ENCODE measurements around the gene HOXA3. TPM values are rescaled to one million over a fixed set of nuclear protein-coding genes. Genes with fewer than 3 reads are reported as not detected.

The HOXA3 gene
- polyA plus RNA-seq, 2 of the 4 experiments (the other 2 are of a cell fraction) = 3.3 to 8.7 TPM

DNA sequence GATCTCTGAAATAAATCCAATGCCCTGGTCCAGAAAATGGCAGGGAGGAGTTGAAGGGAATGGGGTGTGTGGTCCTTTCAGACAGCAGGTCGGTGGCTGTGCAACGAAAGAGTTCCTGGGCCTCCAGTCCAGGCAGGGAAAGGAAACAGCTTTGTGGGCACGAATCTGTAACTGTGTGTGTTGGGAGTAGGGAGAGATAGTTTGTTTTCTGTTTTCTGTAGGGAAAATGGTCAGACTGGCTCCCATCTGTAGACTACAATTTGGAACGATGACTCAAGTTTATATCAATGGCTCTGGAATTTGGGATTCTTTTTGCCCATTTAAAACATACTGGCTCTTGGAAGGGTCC lies 15.5 kb upstream of the HOXA3 start:
- Histone ChIP-seq H3K4me2 (no peak overlapping the region), H3K4me1 (peaks cover 4% of the 10 kb centered on the region; the same call in 1 of the 3 replicates), H3K9me3 (no peaks in the 10 kb centered on the region), H3K4me3 (no peak overlapping the region), H3K27ac (no peak overlapping the region)
- TF ChIP-seq ZNF302 (CRISPR knock-in tag; IDR thresholded peaks at IDR 0.05) (no peak), MAFK (IDR thresholded peaks at IDR 0.05; ENCODE audit: partially characterized antibody) (no peak), JUNB (IDR thresholded peaks at IDR 0.05) (no peak), SREBF2 (IDR thresholded peaks at IDR 0.05) (no peak), KDM1A (IDR thresholded peaks at IDR 0.05; ENCODE audit: low read depth) (no peak)
- no peak for ATAC-seq
- FAIRE-seq = no peak
- CTCF ChIA-PET = interaction anchor here (0.5 to 4.5 kb wide), 5 partner anchors 9 to 638 kb away, joined by 3 to 33 read pairs (median 4); no protein-coding TSS in a partner anchor
- POLR2A ChIA-PET = no interaction called here
- 84% methylated on average over 4 of the region's 4 CpGs for WGBS (ENCODE audit: missing lambda C conversion rate)
- no peak for DNase-seq (ENCODE audit: low read depth in 1 of 2, low spot score in 1 of 2)

DNA sequence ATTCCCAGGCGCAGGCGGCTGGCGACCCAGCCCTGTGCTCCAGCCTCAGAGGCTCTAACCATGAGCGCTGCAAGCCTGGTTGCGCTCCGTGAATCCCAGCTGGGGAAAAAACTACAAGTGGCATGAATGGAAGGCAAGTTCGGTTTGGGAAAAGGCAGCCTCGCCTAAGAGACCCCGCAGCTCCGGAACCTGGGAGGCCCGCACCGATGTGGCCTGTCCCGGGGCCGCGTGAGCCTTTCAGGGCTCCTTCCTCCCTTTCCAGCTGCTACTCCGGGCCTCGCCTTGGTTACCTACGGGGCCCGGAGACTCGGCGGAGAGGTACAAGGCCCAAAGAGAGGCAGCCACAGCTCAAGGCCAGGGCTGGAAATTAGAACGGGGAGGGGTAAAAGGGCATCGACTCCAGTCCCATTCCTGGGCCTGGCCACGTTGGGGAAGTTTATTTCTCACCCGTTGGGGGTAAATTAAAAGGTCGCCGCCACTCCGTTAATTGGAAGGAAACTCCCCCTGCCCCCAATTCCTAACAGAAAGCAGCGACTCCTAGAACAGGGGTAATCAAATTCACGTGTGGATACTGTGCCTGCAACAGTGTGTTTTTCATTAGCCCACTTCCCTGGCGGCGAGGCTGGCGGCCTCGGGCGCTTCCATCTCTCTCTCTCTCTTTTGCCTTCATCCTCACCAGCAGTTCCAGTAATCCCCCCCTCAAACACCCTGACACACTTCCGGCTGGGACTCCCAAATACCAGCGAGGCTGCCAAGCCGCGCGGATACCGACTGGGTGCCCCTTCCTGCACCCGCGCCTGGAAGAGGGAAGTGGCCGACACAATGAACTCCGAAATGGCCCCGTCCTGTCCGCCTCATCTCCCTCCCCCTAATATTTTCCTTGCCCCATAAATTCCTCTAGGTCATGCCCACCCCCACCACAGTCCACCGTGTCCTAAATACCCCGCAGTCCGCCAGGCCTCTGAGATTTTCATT lies 14.4 kb upstream of the HOXA3 start:
- Histone ChIP-seq H3K4me2 (no peak overlapping the region), H3K9me3 (no peaks in the 10 kb centered on the region), H3K4me1 (peaks cover 4% of the 10 kb centered on the region; the same call in 1 of the 3 replicates), H3K4me3 (no peak overlapping the region), H3K27ac (no peak overlapping the region)
- no peak for DNase-seq (ENCODE audit: low read depth in 1 of 2, low spot score in 1 of 2)
- TF ChIP-seq ZFP36 (IDR thresholded peaks at IDR 0.05; ENCODE audit: borderline replicate concordance, partially characterized antibody) (no peak), RFX5 (IDR thresholded peaks at IDR 0.05) (no peak), TFCP2L1 (CRISPR knock-in tag; IDR thresholded peaks at IDR 0.05) (no peak), GATA3 (IDR thresholded peaks at IDR 0.05; ENCODE audit: borderline replicate concordance) (no peak), FOSL2 (IDR thresholded peaks at IDR 0.05) (no peak), FOSL2 (CRISPR knock-in tag; IDR thresholded peaks at IDR 0.05) (no peak), HMGXB4 (CRISPR knock-in tag; IDR thresholded peaks at IDR 0.05; ENCODE audit: borderline replicate concordance) (no peak), SREBF2 (IDR thresholded peaks at IDR 0.05) (no peak), PBX3 (IDR thresholded peaks at IDR 0.05) (no peak), FOSB (CRISPR knock-in tag; IDR thresholded peaks at IDR 0.05) (no peak), ZNF302 (CRISPR knock-in tag; IDR thresholded peaks at IDR 0.05) (no peak), JUN (IDR thresholded peaks at IDR 0.05) (no peak), NFE2L2 (conservative IDR thresholded peaks at IDR 0.05; ENCODE audit: low read length) (no peak), JUNB (IDR thresholded peaks at IDR 0.05) (no peak), HDAC2 (IDR thresholded peaks at IDR 0.05) (no peak), CEBPB (IDR thresholded peaks at IDR 0.05) (no peak)
- TF ChIP-seq, protein P1, sequence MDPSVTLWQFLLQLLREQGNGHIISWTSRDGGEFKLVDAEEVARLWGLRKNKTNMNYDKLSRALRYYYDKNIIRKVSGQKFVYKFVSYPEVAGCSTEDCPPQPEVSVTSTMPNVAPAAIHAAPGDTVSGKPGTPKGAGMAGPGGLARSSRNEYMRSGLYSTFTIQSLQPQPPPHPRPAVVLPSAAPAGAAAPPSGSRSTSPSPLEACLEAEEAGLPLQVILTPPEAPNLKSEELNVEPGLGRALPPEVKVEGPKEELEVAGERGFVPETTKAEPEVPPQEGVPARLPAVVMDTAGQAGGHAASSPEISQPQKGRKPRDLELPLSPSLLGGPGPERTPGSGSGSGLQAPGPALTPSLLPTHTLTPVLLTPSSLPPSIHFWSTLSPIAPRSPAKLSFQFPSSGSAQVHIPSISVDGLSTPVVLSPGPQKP (IDR thresholded peaks at IDR 0.05; ENCODE audit: low read depth, low read length) = no peak
- TF ChIP-seq, protein P2, sequence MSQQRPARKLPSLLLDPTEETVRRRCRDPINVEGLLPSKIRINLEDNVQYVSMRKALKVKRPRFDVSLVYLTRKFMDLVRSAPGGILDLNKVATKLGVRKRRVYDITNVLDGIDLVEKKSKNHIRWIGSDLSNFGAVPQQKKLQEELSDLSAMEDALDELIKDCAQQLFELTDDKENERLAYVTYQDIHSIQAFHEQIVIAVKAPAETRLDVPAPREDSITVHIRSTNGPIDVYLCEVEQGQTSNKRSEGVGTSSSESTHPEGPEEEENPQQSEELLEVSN (IDR thresholded peaks at IDR 0.05; ENCODE audit: borderline replicate concordance, low read depth) = no peak
- ChIA-PET CTCF (interaction anchor here (0.7 to 7.0 kb wide), 7 partner anchors 10 to 1274 kb away, joined by 3 to 160 read pairs (median 3); partner anchors contain the start of genes HOXA5, HOXA6 and HOXA7), POLR2A (no interaction called here)
- 94% methylated on average over 50 of the region's 50 CpGs for WGBS (ENCODE audit: missing lambda C conversion rate)
- ATAC-seq = no peak
- no peak for FAIRE-seq
